Endothelial cell of umbilical vein (primary cell): ENCODE results near the gene MCM7.

ENCODE experiments used
- EZH2 ChIP-seq: IDR thresholded peaks from 2 replicates; pipeline ENCODE4 v1.6.1; 2012; ENCODE audit warnings: borderline replicate concordance, low read depth, mild to moderate bottlenecking, moderate library complexity, low read length, inconsistent platforms; ENCODE audit not compliant: severe bottlenecking
- FOS ChIP-seq: IDR thresholded peaks from 2 replicates; pipeline ENCODE4 v1.6.1; 2011; ENCODE audit warnings: mild to moderate bottlenecking, low read length, moderate library complexity, borderline replicate concordance; ENCODE audit not compliant: insufficient read depth
- JUN ChIP-seq: IDR thresholded peaks from 2 replicates; pipeline ENCODE4 v1.6.1; 2011; ENCODE audit warnings: borderline replicate concordance, low read depth; ENCODE audit not compliant: insufficient read length, insufficient read depth
- MYC ChIP-seq: IDR thresholded peaks from one replicate; pipeline ENCODE4 v1.6.1; 2011; ENCODE audit warnings: mild to moderate bottlenecking, low read depth, low read length
- POLR2A ChIP-seq: IDR thresholded peaks from 2 replicates; pipeline ENCODE4 v1.6.1; 2012; ENCODE audit warnings: low read depth, mild to moderate bottlenecking, control low read depth, low read length
- POLR2AphosphoS5 ChIP-seq: IDR thresholded peaks from 2 replicates; pipeline ENCODE4 v1.6.1; 2012; ENCODE audit warnings: low read depth, mild to moderate bottlenecking, control low read depth, low read length, moderate library complexity; ENCODE audit not compliant: insufficient read depth
- TF ChIP-seq, protein P1 (sequence below), 2 donors: IDR thresholded peaks; 1 replicate in 1 of 2; 2 replicates in 1 of 2; pipeline ENCODE4 v1.5.1; 2011; ENCODE audit warnings: low read length in 2 of 2, mild to moderate bottlenecking in 2 of 2, moderate library complexity in 2 of 2, control low read depth in 1 of 2, inconsistent platforms in 1 of 2, low read depth in 1 of 2; ENCODE audit not compliant: insufficient read depth in 1 of 2; ENCODE audit errors: extremely low read depth in 1 of 2
- TF ChIP-seq, protein P2 (sequence below): IDR thresholded peaks from 2 replicates; pipeline ENCODE4 v1.6.1; 2011; ENCODE audit not compliant: insufficient read depth, insufficient read length

GRCh38 chr7:100126239-100126930 lies 25.2 kb upstream of the MCM7 start:
- TF ChIP-seq, protein P1, sequence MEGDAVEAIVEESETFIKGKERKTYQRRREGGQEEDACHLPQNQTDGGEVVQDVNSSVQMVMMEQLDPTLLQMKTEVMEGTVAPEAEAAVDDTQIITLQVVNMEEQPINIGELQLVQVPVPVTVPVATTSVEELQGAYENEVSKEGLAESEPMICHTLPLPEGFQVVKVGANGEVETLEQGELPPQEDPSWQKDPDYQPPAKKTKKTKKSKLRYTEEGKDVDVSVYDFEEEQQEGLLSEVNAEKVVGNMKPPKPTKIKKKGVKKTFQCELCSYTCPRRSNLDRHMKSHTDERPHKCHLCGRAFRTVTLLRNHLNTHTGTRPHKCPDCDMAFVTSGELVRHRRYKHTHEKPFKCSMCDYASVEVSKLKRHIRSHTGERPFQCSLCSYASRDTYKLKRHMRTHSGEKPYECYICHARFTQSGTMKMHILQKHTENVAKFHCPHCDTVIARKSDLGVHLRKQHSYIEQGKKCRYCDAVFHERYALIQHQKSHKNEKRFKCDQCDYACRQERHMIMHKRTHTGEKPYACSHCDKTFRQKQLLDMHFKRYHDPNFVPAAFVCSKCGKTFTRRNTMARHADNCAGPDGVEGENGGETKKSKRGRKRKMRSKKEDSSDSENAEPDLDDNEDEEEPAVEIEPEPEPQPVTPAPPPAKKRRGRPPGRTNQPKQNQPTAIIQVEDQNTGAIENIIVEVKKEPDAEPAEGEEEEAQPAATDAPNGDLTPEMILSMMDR (IDR thresholded peaks at IDR 0.05; ENCODE audit: extremely low read depth in 1 of 2, insufficient read depth in 1 of 2, low read depth in 1 of 2, low read length in 2 of 2), result no peak
- TF ChIP-seq MYC (no peak), POLR2A (no peak), EZH2 (no peak), FOS (no peak), POLR2AphosphoS5 (no peak), JUN (no peak)
- TF ChIP-seq, protein P2, sequence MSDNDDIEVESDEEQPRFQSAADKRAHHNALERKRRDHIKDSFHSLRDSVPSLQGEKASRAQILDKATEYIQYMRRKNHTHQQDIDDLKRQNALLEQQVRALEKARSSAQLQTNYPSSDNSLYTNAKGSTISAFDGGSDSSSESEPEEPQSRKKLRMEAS, result no peak
